RKO (cell line): Measurements from ENCODE around the gene UBE2E2.
"Not testable (repeated sequence)": the region's sequence is repeated elsewhere in the genome, so short reads cannot be mapped to it uniquely, and the experiment has no call there.

ENCODE experiments used
- DNase-seq: peaks from one replicate; pipeline ENCODE4 v3.0.0-alpha.2; 2016; ENCODE audit warnings: low spot score

The UBE2E2 gene

DNA sequence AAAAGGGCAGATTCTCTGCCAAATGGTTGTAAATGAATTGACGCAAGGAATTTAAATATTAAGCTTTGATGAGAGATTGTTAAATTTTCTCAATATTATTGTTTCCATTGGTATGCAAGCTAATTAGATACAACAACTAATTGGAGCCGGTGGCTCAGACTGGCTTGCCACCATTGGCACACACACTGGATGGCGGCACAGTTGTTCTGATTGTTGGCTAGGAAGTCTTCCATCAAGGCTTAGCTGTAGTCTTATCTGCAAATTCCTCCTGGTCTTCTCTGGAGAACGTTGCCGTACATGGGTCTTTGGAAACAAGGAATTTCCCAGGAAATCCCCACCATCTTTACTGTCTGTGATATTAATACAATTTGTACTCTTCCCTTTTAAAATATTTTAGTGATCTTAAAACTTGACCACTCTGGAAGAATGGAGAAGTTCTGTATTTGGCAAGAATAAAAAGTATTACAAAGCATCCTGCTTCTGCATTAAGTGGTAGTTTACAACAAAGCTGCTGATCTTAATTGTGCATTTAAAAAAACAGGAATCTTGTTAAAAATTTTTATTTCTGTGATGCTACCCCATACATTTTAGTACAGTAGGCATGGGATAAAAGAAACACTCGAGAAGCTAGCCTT, 126.5 kb downstream of the UBE2E2 start:
- DNase-seq = no peak

- no peak for DNase-seq
These were observed 127.4 kb downstream of the UBE2E2 start for GRCh38 chr3:23330568-23330967.

- peak; percentile 10 for DNase-seq
These were observed 128.2 kb downstream of the UBE2E2 start for GRCh38 chr3:23331141-23331935.

DNA sequence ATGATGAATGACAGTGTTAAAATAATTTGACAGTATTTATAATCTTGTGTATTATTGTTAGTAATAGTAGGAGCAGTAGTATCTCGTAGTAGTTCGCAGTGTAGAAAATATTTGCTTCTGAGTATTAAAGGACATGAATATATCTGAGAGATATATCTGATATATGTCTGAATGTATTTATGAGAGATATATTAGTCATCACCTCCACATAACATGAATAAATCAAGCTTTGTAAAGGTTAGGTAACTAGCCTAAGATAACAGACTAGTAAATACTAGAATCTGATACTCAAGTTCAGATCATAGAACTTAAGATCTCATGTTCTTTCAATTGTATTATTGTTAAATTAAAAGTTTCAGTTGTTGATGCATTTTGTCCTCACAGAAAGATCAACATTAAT, 130.5 kb downstream of the UBE2E2 start:
- no peak for DNase-seq

- not testable (repeated sequence) for DNase-seq
These were observed 133.7 kb downstream of the UBE2E2 start for GRCh38 chr3:23336853-23337252.

- DNase-seq = no peak
These were observed 138.2 kb downstream of the UBE2E2 start for GRCh38 chr3:23341147-23341838.

DNA sequence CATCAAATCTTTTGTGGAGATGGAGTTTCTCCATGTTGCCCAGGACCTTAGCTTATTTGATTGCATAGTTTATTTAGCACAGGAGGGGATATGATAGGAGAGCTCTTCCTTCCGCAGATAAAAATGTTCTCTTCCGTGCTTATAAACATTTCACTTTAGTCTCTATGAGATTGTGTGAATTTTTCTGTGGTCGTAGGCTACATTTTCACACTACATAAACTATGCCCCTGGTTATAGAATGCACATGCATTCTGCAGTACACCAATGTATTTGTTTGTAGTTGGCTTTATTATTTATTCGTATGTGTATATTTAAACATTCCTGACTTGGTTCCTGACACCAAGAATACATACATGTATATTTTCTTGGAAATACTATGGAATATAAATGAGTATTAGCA, 139.2 kb downstream of the UBE2E2 start:
- no peak for DNase-seq

DNA sequence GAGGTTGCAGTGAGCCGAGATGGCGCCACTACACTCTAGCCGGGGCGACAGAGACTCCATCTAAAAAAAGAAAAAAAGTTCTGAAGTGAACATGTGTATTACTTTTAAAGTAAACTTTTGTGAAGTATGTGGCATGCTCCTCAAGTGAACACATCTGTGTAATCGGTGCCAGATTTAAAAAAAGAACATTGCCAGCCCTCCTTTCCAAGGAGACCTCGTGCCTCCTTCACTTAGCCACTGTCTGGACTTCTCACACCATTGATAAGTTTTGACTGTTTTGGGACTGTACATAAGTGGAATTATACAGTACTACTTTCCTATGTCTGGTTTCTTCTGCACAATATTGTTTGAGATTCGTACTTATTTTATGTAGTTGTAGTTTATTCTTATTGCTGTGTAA, 140.4 kb downstream of the UBE2E2 start:
- DNase-seq = no peak

GRCh38 chr3:23344886-23345285, 141.8 kb downstream of the UBE2E2 start:
- DNase-seq = no peak

DNA sequence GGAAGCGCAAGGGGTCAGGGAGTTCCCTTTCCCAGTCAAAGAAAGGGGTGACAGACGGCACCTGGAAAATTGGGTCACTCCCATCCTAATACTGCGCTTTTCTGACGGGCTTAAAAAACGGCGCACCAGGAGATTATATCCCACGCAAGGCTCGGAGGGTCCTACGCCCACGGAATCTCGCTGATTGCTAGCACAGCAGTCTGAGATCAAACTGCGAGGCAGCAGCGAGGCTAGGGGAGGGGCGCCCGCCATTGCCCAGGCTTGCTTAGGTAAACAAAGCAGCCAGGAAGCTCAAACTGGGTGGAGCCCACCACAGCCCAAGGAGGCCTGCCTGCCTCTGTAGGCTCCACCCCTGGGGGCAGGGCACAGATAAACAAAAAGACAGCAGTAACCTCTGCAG, 146.3 kb downstream of the UBE2E2 start:
- DNase-seq = not testable (repeated sequence)

DNA sequence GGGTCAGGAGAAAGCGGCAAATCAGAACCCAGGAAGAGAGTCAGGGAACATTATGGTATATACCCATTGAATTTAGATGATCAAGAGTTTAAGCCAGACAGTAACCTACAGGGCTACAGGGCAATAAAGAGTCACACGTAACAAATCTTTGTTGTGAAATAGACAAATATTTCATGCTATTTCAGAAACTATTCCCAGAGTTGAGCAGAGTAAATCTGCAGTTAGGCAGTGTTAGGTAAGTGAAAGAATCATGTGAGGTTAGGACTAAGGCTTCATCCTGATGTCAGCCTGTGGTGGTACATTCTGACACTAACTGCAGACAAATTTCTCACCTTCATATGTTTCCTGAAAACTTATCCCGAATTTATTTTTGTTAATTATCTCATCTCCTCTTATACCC, 153.0 kb downstream of the UBE2E2 start:
- no peak for DNase-seq

GRCh38 chr3:23356923-23357322, 153.8 kb downstream of the UBE2E2 start:
- no peak for DNase-seq

DNA sequence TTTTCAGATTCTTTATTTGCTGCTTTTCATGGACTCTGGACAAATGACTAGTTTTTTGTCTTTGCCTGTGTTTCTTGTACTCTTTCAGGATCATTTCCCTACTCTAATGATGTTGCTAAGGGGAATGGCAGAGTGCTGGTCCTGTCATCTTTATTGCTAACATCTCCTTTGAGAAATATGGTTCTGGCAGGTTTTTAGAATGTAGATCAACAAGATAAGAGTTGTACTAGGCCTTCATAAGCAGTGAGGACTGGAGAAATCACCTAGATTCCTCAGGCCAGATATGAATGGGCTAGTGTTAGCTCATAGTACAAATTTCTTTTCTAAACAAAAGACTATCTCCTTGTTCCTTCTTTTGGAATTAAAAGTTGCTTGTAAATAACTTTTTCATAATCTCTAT, 156.0 kb downstream of the UBE2E2 start:
- DNase-seq = no peak

DNA sequence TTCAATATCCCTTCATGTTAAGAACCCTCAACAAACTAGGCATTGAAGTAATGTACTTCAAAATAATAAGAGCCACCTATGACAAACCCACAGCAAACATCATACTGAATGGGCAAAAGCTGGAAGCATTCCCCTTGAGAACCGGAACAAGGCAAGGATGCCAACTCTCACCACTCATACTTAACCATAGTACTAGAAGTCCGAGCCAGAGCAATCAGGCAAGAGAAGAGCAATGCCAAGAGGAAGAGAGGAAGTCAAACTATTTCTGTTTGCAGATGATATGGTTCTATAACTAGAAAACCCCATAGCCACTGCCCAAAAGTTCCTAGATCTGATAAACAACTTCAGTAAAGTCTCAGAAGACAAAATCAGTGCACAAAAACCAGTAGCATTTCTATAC, 161.9 kb downstream of the UBE2E2 start:
- no peak for DNase-seq

- DNase-seq = no peak
These were observed 165.6 kb downstream of the UBE2E2 start for GRCh38 chr3:23368731-23369130.

- DNase-seq = no peak
These were observed 169.2 kb downstream of the UBE2E2 start for GRCh38 chr3:23372285-23372684.

DNA sequence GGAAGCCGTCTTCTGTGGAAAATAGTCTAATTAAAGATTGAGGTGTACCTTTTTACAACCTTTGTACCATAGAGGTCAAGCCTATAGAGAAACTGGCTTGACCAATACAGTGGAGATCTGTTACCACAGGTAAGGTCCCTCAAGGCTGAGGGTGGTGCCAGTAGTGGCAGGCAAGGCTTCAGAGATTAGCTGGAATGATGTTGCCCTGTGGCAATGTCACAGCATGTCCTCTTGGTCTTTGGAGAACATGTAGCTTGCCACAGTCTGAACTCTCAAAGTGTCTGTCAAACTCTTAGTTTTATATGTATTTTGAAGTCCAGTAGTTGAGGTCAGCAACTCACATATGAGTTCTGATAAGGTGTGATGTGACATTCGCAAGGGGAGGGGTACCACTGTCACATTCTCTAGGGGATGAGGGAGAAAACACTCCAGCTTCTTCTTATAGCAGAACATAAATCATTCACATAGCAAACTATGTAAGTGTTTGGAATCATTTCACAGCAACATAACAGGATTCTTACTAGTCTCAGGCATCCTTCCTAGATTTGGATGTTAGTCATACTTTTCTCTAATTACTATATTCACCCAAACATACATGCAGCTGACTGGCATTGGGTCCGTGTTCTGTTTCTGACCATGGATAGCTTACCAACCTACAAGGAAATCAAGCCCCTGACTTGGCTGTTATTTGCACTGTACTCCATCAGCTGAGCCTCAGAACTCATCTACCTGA, 173.6 kb downstream of the UBE2E2 start:
- no peak for DNase-seq

DNA sequence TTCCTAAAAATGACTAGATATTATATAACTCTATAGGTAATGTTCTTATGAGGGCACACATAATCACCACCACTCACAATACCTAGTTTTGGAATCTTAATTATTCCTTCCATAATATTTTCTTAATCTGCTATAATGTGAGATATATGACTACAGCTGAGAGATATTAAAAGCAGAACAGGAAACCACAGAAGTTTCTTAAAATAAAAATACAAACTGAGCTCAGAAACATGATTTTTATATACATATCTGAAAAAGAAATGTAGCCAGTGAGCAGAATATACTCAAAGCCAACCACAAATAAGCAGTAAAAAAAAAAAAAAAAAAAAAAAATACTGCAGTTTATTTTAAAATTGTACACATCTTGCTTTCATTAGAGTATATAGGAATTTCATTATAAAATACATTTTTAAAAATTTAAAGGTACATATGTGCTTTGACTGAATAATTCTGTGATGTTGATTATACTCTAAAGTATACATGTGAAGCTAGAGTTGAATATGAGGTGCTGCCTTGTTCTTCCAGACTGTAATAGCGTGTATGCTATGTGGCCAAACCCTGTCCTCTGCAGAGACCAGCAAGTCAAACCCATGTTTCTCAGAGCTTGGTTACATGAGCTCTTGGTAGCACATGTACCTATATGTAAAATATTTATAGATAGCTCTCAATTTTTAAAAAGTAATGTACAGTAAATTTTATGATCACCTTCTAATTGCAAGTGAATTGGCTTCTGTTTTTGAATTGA, 175.0 kb downstream of the UBE2E2 start:
- no peak for DNase-seq

DNA sequence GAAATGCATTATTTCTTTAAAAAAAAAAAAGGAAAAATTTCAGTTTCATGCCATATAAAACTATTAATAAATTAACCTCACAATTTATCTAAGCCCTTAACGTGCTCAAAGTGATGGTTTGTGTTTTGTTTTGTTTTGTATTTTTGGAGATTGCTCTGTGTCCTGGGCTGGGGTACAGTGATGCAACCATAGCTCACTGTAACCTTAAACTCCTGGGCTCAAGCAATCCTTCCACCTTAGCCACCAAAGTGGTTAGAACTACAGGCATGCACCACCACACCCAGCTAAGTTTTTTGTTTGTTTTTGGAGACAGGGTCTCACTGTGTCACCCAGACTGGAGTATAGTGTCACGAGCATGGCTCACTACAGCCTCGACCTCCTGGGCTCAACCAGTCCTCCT, 180.7 kb downstream of the UBE2E2 start:
- no peak for DNase-seq

DNA sequence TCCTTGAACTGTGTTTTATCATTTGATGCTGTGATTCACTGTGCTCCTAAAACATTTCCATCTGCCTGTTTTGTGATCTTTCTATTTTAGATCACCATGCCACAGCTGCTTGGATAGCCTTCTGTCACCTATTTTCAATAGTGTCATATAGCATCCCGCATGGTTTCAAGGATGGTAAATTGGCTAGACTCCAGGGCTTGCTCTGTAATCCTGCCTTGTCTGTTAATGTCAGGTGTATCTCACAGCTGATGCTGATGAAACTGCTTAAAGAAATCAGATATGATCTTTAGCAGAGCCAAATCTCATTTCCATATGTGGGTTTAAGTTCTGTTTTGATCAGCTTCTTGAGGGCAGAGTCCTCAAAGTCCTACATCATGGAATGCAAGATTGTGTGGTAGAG, 182.2 kb downstream of the UBE2E2 start:
- no peak for DNase-seq

DNA sequence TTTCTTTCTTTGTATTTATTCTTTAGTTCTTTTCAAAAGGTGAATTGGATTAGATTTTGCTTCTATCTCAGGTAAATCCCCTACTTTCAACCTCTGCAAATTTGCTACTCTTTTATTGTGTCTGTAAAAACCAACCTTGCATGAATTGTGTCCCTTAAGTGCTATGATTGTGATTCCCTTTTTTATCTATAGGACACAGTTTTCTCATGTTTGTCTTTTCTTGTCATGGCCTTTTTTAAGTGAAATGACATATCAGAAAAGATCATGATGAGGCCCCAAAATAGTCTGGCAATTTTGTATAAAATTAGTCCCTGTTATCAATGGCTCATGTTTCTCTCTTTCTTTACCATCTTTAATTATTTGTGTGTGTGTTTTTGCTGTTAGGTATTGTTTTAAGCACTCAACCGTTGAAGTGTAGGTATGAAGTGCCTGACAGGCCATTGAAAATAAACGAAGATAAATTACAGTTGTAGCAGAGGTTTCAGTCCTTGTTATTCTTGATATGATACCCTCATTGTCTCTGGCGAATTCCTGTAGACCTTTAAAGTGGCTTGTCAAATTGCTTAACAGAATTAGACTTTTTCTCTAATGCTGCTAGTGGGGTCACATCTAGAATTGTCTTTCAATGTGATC, 184.3 kb downstream of the UBE2E2 start:
- DNase-seq = no peak
